H9 (cell line): Measurements from ENCODE around the gene MAPK12. TPM values are rescaled to one million over a fixed set of nuclear protein-coding genes. Genes with fewer than 3 reads are reported as not detected.

Experiments used
- DNase-seq: peaks from one replicate; pipeline ENCODE4 v3.0.0-alpha.2; 2017
- H2AFZ ChIP-seq: one replicate; pipeline ENCODE4 v1.6.1; 2013; ENCODE audit warnings: mild to moderate bottlenecking, low read length, control low read depth, moderate library complexity
- H2AK5ac ChIP-seq: 2 replicates; pipeline ENCODE4 v1.6.1; 2013; ENCODE audit warnings: low read length, control low read depth, mixed read lengths; ENCODE audit not compliant: insufficient read length
- H2BK120ac ChIP-seq: one replicate; pipeline ENCODE4 v1.6.1; 2013; ENCODE audit warnings: low read depth, mild to moderate bottlenecking, low read length, control low read depth, inconsistent platforms; ENCODE audit not compliant: poor library complexity, severe bottlenecking
- H2BK12ac ChIP-seq: 2 replicates; pipeline ENCODE4 v1.6.1; 2013; ENCODE audit warnings: low read length, control low read depth, mixed read lengths, low read depth; ENCODE audit not compliant: insufficient read length
- H2BK15ac ChIP-seq: 2 replicates; pipeline ENCODE4 v1.6.1; 2013; ENCODE audit warnings: low read depth, low read length, control low read depth
- H2BK20ac ChIP-seq: one replicate; pipeline ENCODE4 v1.6.1; 2013; ENCODE audit warnings: low read depth, mild to moderate bottlenecking, low read length, control low read depth, inconsistent platforms; ENCODE audit not compliant: poor library complexity, severe bottlenecking
- H2BK5ac ChIP-seq: 2 replicates; pipeline ENCODE4 v1.6.1; 2013; ENCODE audit warnings: low read length, control low read depth, mixed read lengths; ENCODE audit not compliant: insufficient read length
- H3K14ac ChIP-seq: 2 replicates; pipeline ENCODE4 v1.6.1; 2013; ENCODE audit warnings: low read length, control low read depth; ENCODE audit not compliant: insufficient read depth
- H3K18ac ChIP-seq: 2 replicates; pipeline ENCODE4 v1.6.1; 2013; ENCODE audit warnings: low read depth, mild to moderate bottlenecking, mixed read lengths, low read length, control low read depth; ENCODE audit not compliant: insufficient read length
- H3K23ac ChIP-seq: 2 replicates; pipeline ENCODE4 v1.6.1; 2013; ENCODE audit warnings: low read length, control low read depth, mixed read lengths, low read depth; ENCODE audit not compliant: insufficient read length
- H3K23me2 ChIP-seq: 2 replicates; pipeline ENCODE4 v1.6.1; 2013; ENCODE audit warnings: low read depth, mild to moderate bottlenecking, mixed read lengths, low read length, control low read depth; ENCODE audit not compliant: insufficient read length, poor library complexity, severe bottlenecking
- H3K27ac ChIP-seq: 2 replicates; pipeline ENCODE4 v1.5.1; 2013; ENCODE audit warnings: low read length, control low read depth, mixed read lengths, low read depth; ENCODE audit not compliant: insufficient read length
- H3K27me3 ChIP-seq: 2 replicates; pipeline ENCODE4 v1.6.1; 2013; ENCODE audit warnings: low read length, control low read depth, inconsistent platforms; ENCODE audit not compliant: insufficient read depth
- H3K4ac ChIP-seq: 2 replicates; pipeline ENCODE4 v1.6.1; 2013; ENCODE audit warnings: low read depth, mild to moderate bottlenecking, control low read depth, inconsistent platforms, low read length, moderate library complexity
- H3K4me1 ChIP-seq: 2 replicates; pipeline ENCODE4 v1.6.1; 2013; ENCODE audit warnings: low read length, control low read depth, inconsistent platforms; ENCODE audit not compliant: insufficient read depth
- H3K4me2 ChIP-seq: 2 replicates; pipeline ENCODE4 v1.6.1; 2013; ENCODE audit warnings: low read length, control low read depth, mixed read lengths; ENCODE audit not compliant: insufficient read length, insufficient read depth
- H3K56ac ChIP-seq: 2 replicates; pipeline ENCODE4 v1.6.1; 2013; ENCODE audit warnings: low read depth, mild to moderate bottlenecking, mixed read lengths, low read length, control low read depth; ENCODE audit not compliant: insufficient read length
- H3K79me1 ChIP-seq: 2 replicates; pipeline ENCODE4 v1.6.1; 2013; ENCODE audit warnings: low read depth, mild to moderate bottlenecking, moderate library complexity, low read length, control low read depth, inconsistent platforms; ENCODE audit not compliant: insufficient read depth, poor library complexity, severe bottlenecking
- H3K79me2 ChIP-seq: 2 replicates; pipeline ENCODE4 v1.6.1; 2013; ENCODE audit warnings: low read length, control low read depth, inconsistent platforms; ENCODE audit not compliant: insufficient read depth
- H3K9ac ChIP-seq: 2 replicates; pipeline ENCODE4 v1.6.1; 2013; ENCODE audit warnings: low read length, control low read depth, mixed read lengths; ENCODE audit not compliant: insufficient read length; ENCODE audit errors: extremely low read depth
- H3K9me3 ChIP-seq: one replicate; pipeline ENCODE4 v1.6.1; 2013; ENCODE audit warnings: low read depth, low read length, inconsistent platforms; ENCODE audit not compliant: control insufficient read depth
- H3T11ph ChIP-seq: one replicate; pipeline ENCODE4 v1.6.1; 2013; ENCODE audit warnings: mild to moderate bottlenecking, low read length, control low read depth, inconsistent platforms
- H4K20me1 ChIP-seq: one replicate; pipeline ENCODE4 v1.6.1; 2013; ENCODE audit not compliant: control insufficient read depth, insufficient read length, insufficient read depth
- H4K5ac ChIP-seq: 2 replicates; pipeline ENCODE4 v1.6.1; 2013; ENCODE audit warnings: low read depth, mild to moderate bottlenecking, mixed read lengths, low read length, control low read depth; ENCODE audit not compliant: insufficient read length
- H4K8ac ChIP-seq: replicated peaks from 2 replicates; pipeline ENCODE4 v1.6.1; 2013; ENCODE audit warnings: low read length, control low read depth, mixed read lengths, low read depth; ENCODE audit not compliant: insufficient read length
- H4K91ac ChIP-seq: 2 replicates; pipeline ENCODE4 v1.6.1; 2013; ENCODE audit warnings: low read depth, mild to moderate bottlenecking, moderate library complexity, mixed read lengths, low read length, control low read depth; ENCODE audit not compliant: insufficient read length
- H3K27ac Mint-ChIP-seq, 3 experiments: 2 replicates in 2 of 3; 3 replicates in 1 of 3; pipeline ENCODE4 v1.8.0; 2020 to 2021; ENCODE audit warnings: mixed read lengths in 3 of 3, mild to moderate bottlenecking in 1 of 3, moderate library complexity in 1 of 3
- H3K27me3 Mint-ChIP-seq: 2 replicates; pipeline ENCODE4 v1.8.0; 2021; ENCODE audit warnings: low read depth, mild to moderate bottlenecking, moderate library complexity, mixed read lengths
- H3K36me3 Mint-ChIP-seq, 3 experiments: 2 replicates in 2 of 3; 3 replicates in 1 of 3; pipeline ENCODE4 v1.8.0; 2020 to 2021; ENCODE audit warnings: low read depth in 3 of 3, mixed read lengths in 3 of 3; ENCODE audit not compliant: insufficient read depth in 1 of 3
- H3K4me1 Mint-ChIP-seq, 2 experiments: 2 replicates each; pipeline ENCODE4 v1.8.0; 2020; ENCODE audit warnings: mixed read lengths in 2 of 2
- H3K4me3 Mint-ChIP-seq, 2 experiments: 2 replicates in 1 of 2; 3 replicates in 1 of 2; pipeline ENCODE4 v1.8.0; 2020 to 2021; ENCODE audit warnings: mild to moderate bottlenecking in 2 of 2, mixed read lengths in 2 of 2, moderate library complexity in 1 of 2
- H3K9me3 Mint-ChIP-seq, 2 experiments: 2 replicates in 1 of 2; 3 replicates in 1 of 2; pipeline ENCODE4 v1.8.0; 2020; ENCODE audit warnings: mild to moderate bottlenecking in 2 of 2, mixed read lengths in 2 of 2, moderate library complexity in 1 of 2
- WGBS: extraction: QIAGEN DNeasy Blood & Tissue Kit; methylation state at CpG from one replicate; pipeline ENCODE4 v1.1.7; 2013; ENCODE audit warnings: missing lambda C conversion rate, low lambda C conversion rate, mixed read lengths; ENCODE audit not compliant: insufficient read length; ENCODE audit errors: extremely low coverage; 5-methylcytosine and 5-hydroxymethylcytosine counted together
- total RNA-seq: library from RNA; stranded (reverse); gene quantifications from 2 replicates; pipeline ENCODE4 v1.2.1, GENCODE V29; 2021
- TF ChIP-seq, protein P1 (sequence below): fragments of 200-600 bp; sonication (generic); conservative IDR thresholded peaks from 3 replicates; pipeline ENCODE4 v1.8.0; 2021; ENCODE audit warnings: antibody characterized with exemption, mild to moderate bottlenecking

The MAPK12 gene
- total RNA-seq, 1 experiment from 2014 or later, result 31.3 TPM

- no peaks in the 10 kb centered on the region for H3K4me1 ChIP-seq
- H3K4me1 Mint-ChIP-seq, result peaks cover 2 to 12% of the 10 kb centered on the region in 2 experiments; a peak in 3 of 4 replicates
- H2AK5ac ChIP-seq, result no peak overlapping the region
- H3K4ac ChIP-seq, result no peak overlapping the region
- WGBS, result no CpG with 5 or more reads among the region's 45 CpGs
- H3K4me3 Mint-ChIP-seq, result peak overlapping the region in 1 of 2 experiments; percentile 74; a peak in 1 of 5 replicates
- TF ChIP-seq, protein P1, sequence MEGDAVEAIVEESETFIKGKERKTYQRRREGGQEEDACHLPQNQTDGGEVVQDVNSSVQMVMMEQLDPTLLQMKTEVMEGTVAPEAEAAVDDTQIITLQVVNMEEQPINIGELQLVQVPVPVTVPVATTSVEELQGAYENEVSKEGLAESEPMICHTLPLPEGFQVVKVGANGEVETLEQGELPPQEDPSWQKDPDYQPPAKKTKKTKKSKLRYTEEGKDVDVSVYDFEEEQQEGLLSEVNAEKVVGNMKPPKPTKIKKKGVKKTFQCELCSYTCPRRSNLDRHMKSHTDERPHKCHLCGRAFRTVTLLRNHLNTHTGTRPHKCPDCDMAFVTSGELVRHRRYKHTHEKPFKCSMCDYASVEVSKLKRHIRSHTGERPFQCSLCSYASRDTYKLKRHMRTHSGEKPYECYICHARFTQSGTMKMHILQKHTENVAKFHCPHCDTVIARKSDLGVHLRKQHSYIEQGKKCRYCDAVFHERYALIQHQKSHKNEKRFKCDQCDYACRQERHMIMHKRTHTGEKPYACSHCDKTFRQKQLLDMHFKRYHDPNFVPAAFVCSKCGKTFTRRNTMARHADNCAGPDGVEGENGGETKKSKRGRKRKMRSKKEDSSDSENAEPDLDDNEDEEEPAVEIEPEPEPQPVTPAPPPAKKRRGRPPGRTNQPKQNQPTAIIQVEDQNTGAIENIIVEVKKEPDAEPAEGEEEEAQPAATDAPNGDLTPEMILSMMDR, result no peak
- no peak overlapping the region for H4K91ac ChIP-seq
- H2BK15ac ChIP-seq, result no peak overlapping the region
- H2AFZ ChIP-seq, result no peak overlapping the region
- no peak overlapping the region for H3K27ac ChIP-seq
- H2BK12ac ChIP-seq, result no peak overlapping the region
- no peaks in the 10 kb centered on the region for H3K9me3 ChIP-seq
- H3T11ph ChIP-seq, result no peak overlapping the region
- H3K27ac Mint-ChIP-seq, result no peak overlapping the region
- H4K8ac ChIP-seq, result no peak overlapping the region
- H3K4me2 ChIP-seq, result peak overlapping the region; percentile 12
- no peak overlapping the region for H3K18ac ChIP-seq
- no peak overlapping the region for H3K56ac ChIP-seq
- no peaks in the 10 kb centered on the region for H3K79me1 ChIP-seq
- H2BK20ac ChIP-seq, result no peak overlapping the region
- H3K36me3 Mint-ChIP-seq, result peaks cover 12 to 25% (median 20%) of the 10 kb centered on the region in 3 experiments
- no peak overlapping the region for H2BK120ac ChIP-seq
- peaks cover 5% of the 10 kb centered on the region for H3K23me2 ChIP-seq
- H3K9me3 Mint-ChIP-seq, result peaks cover 3 to 13% of the 10 kb centered on the region in 2 experiments
- H3K79me2 ChIP-seq, result no peaks in the 10 kb centered on the region
- no peak overlapping the region for H3K23ac ChIP-seq
- H4K20me1 ChIP-seq, result no peaks in the 10 kb centered on the region
- peak; percentile 65 for DNase-seq
- peaks cover 15% of the 10 kb centered on the region; the same call in 1 of the 2 replicates for H3K27me3 ChIP-seq
- H4K5ac ChIP-seq, result no peak overlapping the region
- H3K14ac ChIP-seq, result no peak overlapping the region
- no peak overlapping the region for H3K9ac ChIP-seq
- no peak overlapping the region for H2BK5ac ChIP-seq
- H3K27me3 Mint-ChIP-seq, result peaks cover 48% of the 10 kb centered on the region
Measured at GRCh38 chr22:50271519-50271970, 10.1 kb upstream of the MAPK12 start.
